Hepatocyte (in vitro differentiated cells): ENCODE measurements around the gene SGMS1.

Source experiments
- EZH2 ChIP-seq: fragments of 200-600 bp; sonication (generic); IDR thresholded peaks from 2 replicates; pipeline ENCODE4 v1.6.1; 2016; ENCODE audit warnings: antibody characterized with exemption, mild to moderate bottlenecking, borderline replicate concordance
- TF ChIP-seq, protein P1 (sequence below): fragments of 200-600 bp; sonication (generic); IDR thresholded peaks from 2 replicates; pipeline ENCODE4 v1.5.1; 2016; ENCODE audit warnings: antibody characterized with exemption, mild to moderate bottlenecking; ENCODE audit not compliant: poor library complexity

DNA sequence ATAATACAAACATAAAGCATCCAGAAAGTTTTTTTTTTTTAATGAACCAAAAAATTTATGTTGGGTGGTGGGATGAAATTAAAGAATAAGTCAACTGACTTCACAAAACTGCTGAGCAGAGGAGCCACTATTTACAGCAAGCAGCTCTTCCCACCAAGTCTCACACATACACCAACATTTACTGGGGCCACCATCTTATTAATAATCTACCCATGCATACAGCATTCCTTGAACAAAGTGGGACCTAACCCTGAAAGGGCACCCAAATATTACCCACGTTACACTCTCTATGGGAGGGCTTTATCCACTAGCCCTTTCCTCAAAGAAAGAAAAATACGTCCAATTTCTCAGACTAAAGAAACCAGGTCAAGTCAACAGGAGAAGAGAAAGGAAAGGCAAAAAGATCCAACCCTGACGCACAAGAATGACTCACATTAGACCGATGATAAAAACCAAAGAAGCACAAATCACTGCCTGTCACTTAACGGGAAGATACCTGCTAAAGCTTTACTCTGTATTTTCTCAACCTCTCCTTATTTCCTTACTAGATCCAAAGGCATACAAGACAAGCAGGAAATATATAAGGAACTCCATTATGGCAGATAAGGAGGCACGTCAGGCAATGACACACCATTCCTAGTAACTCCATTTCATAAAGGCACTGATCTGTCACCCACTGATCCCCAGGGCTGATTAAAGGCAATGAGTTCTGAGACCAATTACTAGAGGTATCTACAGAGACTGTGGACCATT is 230.6 kb downstream of the SGMS1 start:
- TF ChIP-seq, protein P1, sequence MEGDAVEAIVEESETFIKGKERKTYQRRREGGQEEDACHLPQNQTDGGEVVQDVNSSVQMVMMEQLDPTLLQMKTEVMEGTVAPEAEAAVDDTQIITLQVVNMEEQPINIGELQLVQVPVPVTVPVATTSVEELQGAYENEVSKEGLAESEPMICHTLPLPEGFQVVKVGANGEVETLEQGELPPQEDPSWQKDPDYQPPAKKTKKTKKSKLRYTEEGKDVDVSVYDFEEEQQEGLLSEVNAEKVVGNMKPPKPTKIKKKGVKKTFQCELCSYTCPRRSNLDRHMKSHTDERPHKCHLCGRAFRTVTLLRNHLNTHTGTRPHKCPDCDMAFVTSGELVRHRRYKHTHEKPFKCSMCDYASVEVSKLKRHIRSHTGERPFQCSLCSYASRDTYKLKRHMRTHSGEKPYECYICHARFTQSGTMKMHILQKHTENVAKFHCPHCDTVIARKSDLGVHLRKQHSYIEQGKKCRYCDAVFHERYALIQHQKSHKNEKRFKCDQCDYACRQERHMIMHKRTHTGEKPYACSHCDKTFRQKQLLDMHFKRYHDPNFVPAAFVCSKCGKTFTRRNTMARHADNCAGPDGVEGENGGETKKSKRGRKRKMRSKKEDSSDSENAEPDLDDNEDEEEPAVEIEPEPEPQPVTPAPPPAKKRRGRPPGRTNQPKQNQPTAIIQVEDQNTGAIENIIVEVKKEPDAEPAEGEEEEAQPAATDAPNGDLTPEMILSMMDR, result no peak
- no peak for TF ChIP-seq EZH2
